ENCODE results near the gene GRIK3.
A peak's percentile ranks its signal among the peaks of the same experiment; 100 is the strongest.

GRIK3 gene

DNA sequence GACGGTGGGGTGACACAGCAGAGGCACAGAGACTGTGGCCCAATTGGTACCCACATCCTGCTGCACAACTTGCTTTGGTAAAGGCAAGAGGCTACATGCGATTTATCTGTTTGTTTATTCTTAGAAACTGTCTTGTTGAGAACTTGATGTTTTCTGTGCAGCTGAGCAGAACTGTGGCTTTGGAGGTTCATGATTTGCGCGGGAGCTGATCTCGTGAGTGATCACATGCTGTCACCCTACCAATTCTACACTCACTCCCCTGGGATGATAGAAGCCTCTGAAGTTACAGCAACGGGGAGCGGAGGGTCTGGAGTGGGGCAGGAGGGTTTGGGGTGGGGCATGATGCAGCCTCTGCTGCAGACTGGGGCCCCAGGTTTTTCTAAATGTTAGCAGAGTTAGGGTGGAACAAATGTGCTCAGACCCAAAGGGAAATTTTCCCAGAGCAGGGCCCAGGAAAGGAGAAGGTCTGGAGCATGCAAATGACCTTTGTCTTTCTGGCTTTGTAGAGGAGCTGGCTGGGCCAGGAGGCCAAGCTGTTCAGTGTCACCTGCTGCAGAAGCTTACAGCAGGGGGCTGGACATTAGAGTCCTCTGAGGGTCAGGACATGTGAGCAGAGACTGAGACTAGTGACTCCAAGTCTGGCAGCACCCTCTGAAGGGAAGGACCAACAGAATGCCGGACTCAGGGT, 83.6 kb downstream of the GRIK3 start:
- TF ChIP-seq, protein P1, sequence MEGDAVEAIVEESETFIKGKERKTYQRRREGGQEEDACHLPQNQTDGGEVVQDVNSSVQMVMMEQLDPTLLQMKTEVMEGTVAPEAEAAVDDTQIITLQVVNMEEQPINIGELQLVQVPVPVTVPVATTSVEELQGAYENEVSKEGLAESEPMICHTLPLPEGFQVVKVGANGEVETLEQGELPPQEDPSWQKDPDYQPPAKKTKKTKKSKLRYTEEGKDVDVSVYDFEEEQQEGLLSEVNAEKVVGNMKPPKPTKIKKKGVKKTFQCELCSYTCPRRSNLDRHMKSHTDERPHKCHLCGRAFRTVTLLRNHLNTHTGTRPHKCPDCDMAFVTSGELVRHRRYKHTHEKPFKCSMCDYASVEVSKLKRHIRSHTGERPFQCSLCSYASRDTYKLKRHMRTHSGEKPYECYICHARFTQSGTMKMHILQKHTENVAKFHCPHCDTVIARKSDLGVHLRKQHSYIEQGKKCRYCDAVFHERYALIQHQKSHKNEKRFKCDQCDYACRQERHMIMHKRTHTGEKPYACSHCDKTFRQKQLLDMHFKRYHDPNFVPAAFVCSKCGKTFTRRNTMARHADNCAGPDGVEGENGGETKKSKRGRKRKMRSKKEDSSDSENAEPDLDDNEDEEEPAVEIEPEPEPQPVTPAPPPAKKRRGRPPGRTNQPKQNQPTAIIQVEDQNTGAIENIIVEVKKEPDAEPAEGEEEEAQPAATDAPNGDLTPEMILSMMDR (IDR thresholded peaks at IDR 0.05; ENCODE audit: low read depth, low read length, poor library complexity, severe bottlenecking), result no peak
- no peak for TF ChIP-seq EZH2phosphoT487 (IDR thresholded peaks at IDR 0.05; ENCODE audit: borderline replicate concordance, low read length)
- Histone ChIP-seq H4K20me1 (ENCODE audit: control insufficient read depth, insufficient read depth, low read depth, low read length) (no peaks in the 10 kb centered on the region), H3K79me2 (ENCODE audit: control insufficient read depth, low read length) (no peaks in the 10 kb centered on the region), H3K36me3 (ENCODE audit: control insufficient read depth, low read length) (peaks cover 14% of the 10 kb centered on the region; the same call in 1 of the 2 replicates), H3K27ac (ENCODE audit: low read depth, low read length) (peak overlapping the region; percentile 91), H3K4me3 (ENCODE audit: low read length) (peak overlapping the region; percentile 37), H3F3A (ENCODE audit: control insufficient read depth, insufficient read depth) (peaks cover 3% of the 10 kb centered on the region; the same call in 1 of the 2 replicates), H3K9me3 (ENCODE audit: control insufficient read depth, insufficient read depth, low read length) (no peaks in the 10 kb centered on the region), H3K4me1 (ENCODE audit: control insufficient read depth, low read length) (peaks cover 97% of the 10 kb centered on the region), H3K9me2 (replicated peaks; ENCODE audit: control insufficient read depth, low read length) (no peaks in the 10 kb centered on the region), H3K27me3 (ENCODE audit: control insufficient read depth, low read length) (no peaks in the 10 kb centered on the region), H3K4me2 (ENCODE audit: low read length) (peak overlapping the region; percentile 61)

- Histone ChIP-seq H3F3A (ENCODE audit: control insufficient read depth, insufficient read depth) (peaks cover 3% of the 10 kb centered on the region; the same call in 1 of the 2 replicates), H3K27me3 (ENCODE audit: control insufficient read depth, low read length) (peaks cover 3% of the 10 kb centered on the region; the same call in 1 of the 2 replicates), H3K9me3 (ENCODE audit: control insufficient read depth, insufficient read depth, low read length) (no peaks in the 10 kb centered on the region), H4K20me1 (ENCODE audit: control insufficient read depth, insufficient read depth, low read depth, low read length) (no peaks in the 10 kb centered on the region), H3K36me3 (ENCODE audit: control insufficient read depth, low read length) (peaks cover 8% of the 10 kb centered on the region; the same call in 1 of the 2 replicates), H3K27ac (ENCODE audit: low read depth, low read length) (no peak overlapping the region), H3K4me2 (ENCODE audit: low read length) (no peak overlapping the region), H3K79me2 (ENCODE audit: control insufficient read depth, low read length) (no peaks in the 10 kb centered on the region), H3K4me3 (ENCODE audit: low read length) (no peak overlapping the region), H3K9me2 (replicated peaks; ENCODE audit: control insufficient read depth, low read length) (no peaks in the 10 kb centered on the region), H3K4me1 (ENCODE audit: control insufficient read depth, low read length) (peaks cover 92% of the 10 kb centered on the region)
- TF ChIP-seq, protein P1 (IDR thresholded peaks at IDR 0.05; ENCODE audit: low read depth, low read length, poor library complexity, severe bottlenecking), result no peak
- TF ChIP-seq EZH2phosphoT487 (IDR thresholded peaks at IDR 0.05; ENCODE audit: borderline replicate concordance, low read length), result no peak
These were observed 85.7 kb downstream of the GRIK3 start for GRCh38 chr1:36948606-36949005.

- Histone ChIP-seq H3K9me3 (ENCODE audit: control insufficient read depth, insufficient read depth, low read length) (no peaks in the 10 kb centered on the region), H3K4me1 (ENCODE audit: control insufficient read depth, low read length) (peaks cover 92% of the 10 kb centered on the region), H3K27ac (ENCODE audit: low read depth, low read length) (0 out of 2 replicates have a peak overlapping the region, but pooled peaks have one; percentile 18), H3K4me2 (ENCODE audit: low read length) (no peak overlapping the region; the same call in 1 of the 2 replicates), H3K79me2 (ENCODE audit: control insufficient read depth, low read length) (no peaks in the 10 kb centered on the region), H4K20me1 (ENCODE audit: control insufficient read depth, insufficient read depth, low read depth, low read length) (no peaks in the 10 kb centered on the region), H3K4me3 (ENCODE audit: low read length) (no peak overlapping the region), H3K36me3 (ENCODE audit: control insufficient read depth, low read length) (peaks cover 8% of the 10 kb centered on the region; the same call in 1 of the 2 replicates), H3K27me3 (ENCODE audit: control insufficient read depth, low read length) (peaks cover 3% of the 10 kb centered on the region; the same call in 1 of the 2 replicates), H3K9me2 (replicated peaks; ENCODE audit: control insufficient read depth, low read length) (no peaks in the 10 kb centered on the region), H3F3A (ENCODE audit: control insufficient read depth, insufficient read depth) (peaks cover 3% of the 10 kb centered on the region; the same call in 1 of the 2 replicates)
- no peak for TF ChIP-seq EZH2phosphoT487 (IDR thresholded peaks at IDR 0.05; ENCODE audit: borderline replicate concordance, low read length)
These were observed 86.2 kb downstream of the GRIK3 start for GRCh38 chr1:36948147-36948546.

GRCh38 chr1:36947384-36947783, 86.9 kb downstream of the GRIK3 start:
- H3K27ac ChIP-seq (ENCODE audit: low read depth, low read length), result peak overlapping the region; percentile 18; the same call in 1 of the 2 replicates
- H3K9me3 ChIP-seq (ENCODE audit: control insufficient read depth, insufficient read depth, low read length), result no peaks in the 10 kb centered on the region
- no peaks in the 10 kb centered on the region for H4K20me1 ChIP-seq (ENCODE audit: control insufficient read depth, insufficient read depth, low read depth, low read length)
- H3K36me3 ChIP-seq (ENCODE audit: control insufficient read depth, low read length), result peaks cover 8% of the 10 kb centered on the region; the same call in 1 of the 2 replicates
- H3K9me2 ChIP-seq (replicated peaks; ENCODE audit: control insufficient read depth, low read length), result no peaks in the 10 kb centered on the region
- no peaks in the 10 kb centered on the region for H3K79me2 ChIP-seq (ENCODE audit: control insufficient read depth, low read length)
- no peak overlapping the region for H3K4me2 ChIP-seq (ENCODE audit: low read length)
- H3K4me3 ChIP-seq (ENCODE audit: low read length), result no peak overlapping the region
- H3K27me3 ChIP-seq (ENCODE audit: control insufficient read depth, low read length), result peaks cover 3% of the 10 kb centered on the region; the same call in 1 of the 2 replicates
- peaks cover 3% of the 10 kb centered on the region; the same call in 1 of the 2 replicates for H3F3A ChIP-seq (ENCODE audit: control insufficient read depth, insufficient read depth)
- TF ChIP-seq, protein P1 (IDR thresholded peaks at IDR 0.05; ENCODE audit: low read depth, low read length, poor library complexity, severe bottlenecking), result no peak
- no peak for TF ChIP-seq EZH2phosphoT487 (IDR thresholded peaks at IDR 0.05; ENCODE audit: borderline replicate concordance, low read length)
- peaks cover 92% of the 10 kb centered on the region for H3K4me1 ChIP-seq (ENCODE audit: control insufficient read depth, low read length)

All from DOHH2 (cell line).